Measurements from ENCODE around the gene LRP6. TPM values are rescaled to one million over a fixed set of nuclear protein-coding genes. Genes with fewer than 3 reads are reported as not detected.

LRP6 gene
- total and polyA plus RNA-seq, 2 of the 8 experiments (the other 6 are each of a cell fraction or from before 2014, with no cell fraction given) = 53.6 to 73.2 TPM

GRCh38 chr12:12275874-12276273 is 9.0 kb upstream of the LRP6 start:
- H3K4ac ChIP-seq (replicated peaks; ENCODE audit: insufficient read length, low read depth, low read length) = no peak overlapping the region
- H2AFZ ChIP-seq (ENCODE audit: low read length) = no peak overlapping the region
- H2BK120ac ChIP-seq (replicated peaks; ENCODE audit: low read depth, low read length) = no peak overlapping the region
- H3K27me3 ChIP-seq (replicated peaks in 1 of 4; ENCODE audit: control insufficient read depth in 3 of 4, extremely low read depth in 1 of 4, insufficient read depth in 3 of 4, low read length in 3 of 4) = no peaks in the 10 kb centered on the region
- H3K4me3 ChIP-seq (ENCODE audit: extremely low read depth in 1 of 4, insufficient read depth in 2 of 4, low read depth in 3 of 4, low read length in 4 of 4) = no peak overlapping the region
- ChIA-PET POLR2A (ENCODE audit: partially characterized antibody) (interaction anchor here (1.7 kb wide), 1 partner anchor 9 kb away, joined by 6 read pairs; the partner anchor contains the start of gene LRP6), CTCF (ENCODE audit: partially characterized antibody) (no interaction called here)
- H3K23me2 ChIP-seq (ENCODE audit: low read depth, low read length) = no peaks in the 10 kb centered on the region
- FAIRE-seq (no peak), DNase-seq (ENCODE audit: low read depth in 1 of 2, low spot score in 2 of 2) (no peak)
- no peak overlapping the region for H4K91ac ChIP-seq (replicated peaks; ENCODE audit: insufficient read length, low read length)
- no peaks in the 10 kb centered on the region for H3K79me2 ChIP-seq (ENCODE audit: control insufficient read depth in 1 of 2, insufficient read depth in 2 of 2, low read length in 2 of 2)
- no peaks in the 10 kb centered on the region for H4K20me1 ChIP-seq (replicated peaks in 1 of 2; ENCODE audit: control insufficient read depth in 1 of 2, insufficient read depth in 2 of 2, low read length in 2 of 2)
- no peak overlapping the region for H2BK15ac ChIP-seq (ENCODE audit: low read length)
- H3K56ac ChIP-seq (replicated peaks; ENCODE audit: insufficient read length, low read depth, low read length) = no peak overlapping the region
- no peaks in the 10 kb centered on the region for H3K9me3 ChIP-seq (ENCODE audit: insufficient read depth in 2 of 2, low read depth in 1 of 2, low read length in 1 of 2)
- H3K14ac ChIP-seq (ENCODE audit: insufficient read length) = no peak overlapping the region
- H4K8ac ChIP-seq (ENCODE audit: extremely low read depth, insufficient read depth, low read length) = no peak overlapping the region
- 98% methylated on average over 6 of the region's 6 CpGs; no CpG with 5 or more reads in 1 of the 2 experiments for WGBS, 2 experiments (ENCODE audit: extremely low coverage in 1 of 2, insufficient coverage in 1 of 2, insufficient read length in 1 of 2, insufficient replicate concordance in 2 of 2, low coverage in 1 of 2, low lambda C conversion rate in 2 of 2, missing lambda C conversion rate in 1 of 2)
- H3K27ac ChIP-seq (ENCODE audit: low read depth, low read length) = no peak overlapping the region
- H3K79me1 ChIP-seq (ENCODE audit: low read depth, low read length) = no peaks in the 10 kb centered on the region
- H2BK5ac ChIP-seq (ENCODE audit: low read depth, low read length) = no peak overlapping the region
- H3K18ac ChIP-seq (ENCODE audit: extremely low read depth, low read length) = no peak overlapping the region
- no peak overlapping the region for H4K5ac ChIP-seq (ENCODE audit: insufficient read length, low read depth, low read length)
- TF ChIP-seq CHD1 (IDR thresholded peaks at IDR 0.05; ENCODE audit: low read depth, low read length) = no peak
- TF ChIP-seq CBX5 (IDR thresholded peaks at IDR 0.05; ENCODE audit: low read depth, low read length) = no peak
- TF ChIP-seq POLR2A (IDR thresholded peaks at IDR 0.05; ENCODE audit: control extremely low read depth in 1 of 2, low read depth in 2 of 2, low read length in 2 of 2) = no peak
- TF ChIP-seq RFX5 (IDR thresholded peaks at IDR 0.05; ENCODE audit: borderline replicate concordance, low read depth, low read length) = no peak
- no peak for TF ChIP-seq CEBPB (IDR thresholded peaks at IDR 0.05; ENCODE audit: low read depth, low read length)
- TF ChIP-seq RNF2 (IDR thresholded peaks at IDR 0.05; ENCODE audit: borderline replicate concordance, low read depth, low read length, missing control alignments, poor library complexity, severe bottlenecking) = no peak
- no peak for TF ChIP-seq BCL11A (IDR thresholded peaks at IDR 0.05; ENCODE audit: low read depth in 2 of 2, low read length in 2 of 2)
- TF ChIP-seq CHD2 (IDR thresholded peaks at IDR 0.05; ENCODE audit: low read length) = no peak
- no peak for TF ChIP-seq SP1 (IDR thresholded peaks at IDR 0.05; ENCODE audit: low read depth, low read length)
- no peak for TF ChIP-seq ASH2L (IDR thresholded peaks at IDR 0.05; ENCODE audit: low read length)
- no peak for TF ChIP-seq KDM5A (IDR thresholded peaks at IDR 0.05; ENCODE audit: low read length)
- TF ChIP-seq JUN (IDR thresholded peaks at IDR 0.05; ENCODE audit: low read depth, low read length) = no peak
- no peak for TF ChIP-seq MAFK (IDR thresholded peaks at IDR 0.05; ENCODE audit: low read depth, low read length)
- no peak for TF ChIP-seq SIN3A (conservative IDR thresholded peaks at IDR 0.05 in 1 of 2, IDR thresholded peaks at IDR 0.05 in 1 of 2; ENCODE audit: low read depth in 1 of 2, low read length in 2 of 2)
- TF ChIP-seq GABPA (IDR thresholded peaks at IDR 0.05; ENCODE audit: borderline replicate concordance, insufficient read depth, low read length) = no peak
- no peak for TF ChIP-seq CBX8 (IDR thresholded peaks at IDR 0.05; ENCODE audit: borderline replicate concordance, low read depth, low read length)
- H3K36me3 ChIP-seq (ENCODE audit: control insufficient read depth in 2 of 4, insufficient read depth in 4 of 4, low read length in 3 of 4) = no peaks in the 10 kb centered on the region
- H2BK12ac ChIP-seq (ENCODE audit: low read depth, low read length) = no peak overlapping the region
- H3K4me2 ChIP-seq (ENCODE audit: insufficient read depth in 1 of 2, low read depth in 2 of 2, low read length in 2 of 2) = no peak overlapping the region
- H2AK5ac ChIP-seq (ENCODE audit: low read depth, low read length) = no peak overlapping the region
- H3K9ac ChIP-seq (replicated peaks in 1 of 4; ENCODE audit: extremely low read depth in 1 of 4, low read depth in 3 of 4, low read length in 3 of 4) = no peak overlapping the region
- H2BK20ac ChIP-seq (ENCODE audit: low read length) = no peak overlapping the region
- no peak overlapping the region for H3K23ac ChIP-seq (ENCODE audit: insufficient read length)
- H3K4me1 ChIP-seq (replicated peaks in 1 of 4; ENCODE audit: control insufficient read depth in 3 of 4, insufficient read depth in 4 of 4, low read length in 3 of 4) = peaks cover 0 to 3% (median under 1%) of the 10 kb centered on the region in 4 experiments; a peak in 4 of 7 replicates

All from H1 (cell line).